NCI-H2029 (cell line): ENCODE data around the gene KIF7.

Experiments
- DNase-seq: peaks from one replicate; lab custom pipeline; 2025; lab: John Stamatoyannopoulos, UW

KIF7 gene

DNA sequence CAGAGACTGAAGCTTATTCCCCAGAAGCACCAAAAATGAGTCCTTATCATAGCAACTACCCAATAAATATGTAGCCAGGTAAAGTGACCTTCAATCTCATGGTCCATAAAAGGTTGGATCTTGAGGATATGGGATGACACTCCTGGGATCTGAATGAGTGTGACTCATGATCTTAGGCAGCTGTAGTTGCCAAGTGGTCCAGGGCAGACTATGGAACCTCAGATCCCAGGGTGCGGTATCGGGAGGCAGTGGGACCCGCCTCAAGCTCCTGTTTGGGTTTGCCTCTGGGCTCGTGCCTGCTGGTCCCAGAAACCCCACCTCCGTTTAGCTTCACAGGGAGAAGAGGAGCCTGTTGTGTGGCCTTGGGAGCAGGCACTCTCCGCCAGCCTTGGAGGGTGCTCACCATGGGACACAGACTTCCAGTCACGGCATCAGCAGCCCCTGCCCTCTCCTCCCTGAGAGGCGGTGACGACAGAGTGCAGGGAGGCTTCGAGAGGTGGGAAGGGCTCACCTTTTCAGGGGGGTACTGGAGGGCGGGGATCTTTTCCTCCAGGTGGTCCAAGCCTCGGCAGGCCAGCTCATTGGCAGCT is 15.8 kb upstream of the KIF7 start:
- DNase-seq: no peak

DNA sequence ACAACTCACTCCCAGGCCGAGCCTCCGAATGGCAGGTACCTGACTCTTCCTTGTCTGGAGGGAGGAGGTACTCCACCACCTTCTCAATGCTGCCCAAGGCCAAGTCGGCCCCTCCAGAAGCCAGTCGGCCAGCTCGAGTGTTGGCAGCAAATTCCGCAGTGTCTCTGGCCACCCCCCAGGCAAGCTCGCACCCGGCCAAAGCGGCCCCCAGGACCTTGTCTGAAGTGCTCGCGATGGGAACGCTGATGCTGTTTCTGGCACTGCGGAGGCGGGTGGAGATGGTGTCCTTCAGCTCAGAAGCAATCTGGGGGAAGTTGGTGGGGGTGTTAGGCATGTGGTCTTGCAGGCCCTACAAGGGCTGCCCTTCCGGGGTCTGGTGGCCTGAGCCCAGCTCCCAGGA is 14.7 kb upstream of the KIF7 start:
- DNase-seq: no peak

DNA sequence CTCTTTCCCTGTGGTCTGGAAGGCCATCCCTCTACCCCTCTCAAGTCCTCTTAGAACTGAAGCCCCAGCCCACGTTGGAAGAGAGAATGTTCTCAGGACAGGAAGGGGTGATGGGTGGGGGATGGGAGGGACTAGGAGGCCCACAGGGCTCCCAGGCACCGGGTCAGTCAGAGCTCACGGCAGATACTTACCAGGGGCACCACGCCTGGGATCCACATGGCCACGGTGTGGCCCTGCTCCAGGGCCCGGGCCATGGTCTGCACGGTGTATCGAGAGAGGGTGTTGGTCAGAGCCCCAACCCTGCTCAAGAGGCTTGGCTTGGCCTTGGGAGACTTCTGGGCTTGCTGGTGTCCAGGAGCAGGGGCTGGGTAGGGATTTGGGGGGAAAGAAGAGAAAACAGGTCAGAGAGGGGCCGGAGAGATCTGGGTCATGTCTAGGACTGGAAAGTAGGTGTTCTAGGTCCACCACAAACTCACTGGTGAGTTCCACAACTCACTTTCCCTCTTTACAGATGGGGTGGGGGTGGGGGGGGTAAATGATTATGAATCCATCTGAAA is 14.1 kb upstream of the KIF7 start:
- no peak for DNase-seq

DNA sequence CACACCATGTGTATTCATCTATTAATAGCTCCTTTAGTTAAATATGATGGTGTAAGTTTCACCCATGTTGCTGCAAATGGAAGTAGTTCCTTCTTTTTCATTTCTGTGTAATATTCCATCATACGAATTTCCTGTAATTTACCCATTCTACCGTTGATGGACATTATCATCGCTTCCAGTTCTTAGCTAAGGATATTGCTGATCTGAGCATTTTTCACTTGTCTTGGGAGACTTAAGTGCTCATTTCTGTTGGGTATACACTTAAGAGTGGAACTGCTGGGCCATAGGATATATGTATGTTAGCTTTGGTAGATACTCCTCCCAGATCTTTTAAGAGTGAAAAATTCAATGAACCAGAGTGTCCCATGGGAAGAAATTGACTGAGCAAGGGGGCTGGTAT is 12.9 kb upstream of the KIF7 start:
- no peak for DNase-seq

DNA sequence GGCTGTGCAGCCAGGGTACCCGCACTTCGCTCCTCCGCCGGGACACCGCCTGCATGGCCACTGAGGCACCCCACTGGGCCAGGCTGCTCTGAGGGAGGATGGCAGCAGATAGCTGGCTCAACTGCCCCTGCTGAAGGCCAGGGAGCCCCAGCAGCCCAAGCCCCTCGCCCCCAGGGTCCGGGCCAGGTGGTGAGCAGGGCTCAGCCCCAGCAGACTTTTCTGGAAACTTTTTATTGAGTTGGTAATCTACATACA is 12.4 kb upstream of the KIF7 start:
- no peak for DNase-seq

DNA sequence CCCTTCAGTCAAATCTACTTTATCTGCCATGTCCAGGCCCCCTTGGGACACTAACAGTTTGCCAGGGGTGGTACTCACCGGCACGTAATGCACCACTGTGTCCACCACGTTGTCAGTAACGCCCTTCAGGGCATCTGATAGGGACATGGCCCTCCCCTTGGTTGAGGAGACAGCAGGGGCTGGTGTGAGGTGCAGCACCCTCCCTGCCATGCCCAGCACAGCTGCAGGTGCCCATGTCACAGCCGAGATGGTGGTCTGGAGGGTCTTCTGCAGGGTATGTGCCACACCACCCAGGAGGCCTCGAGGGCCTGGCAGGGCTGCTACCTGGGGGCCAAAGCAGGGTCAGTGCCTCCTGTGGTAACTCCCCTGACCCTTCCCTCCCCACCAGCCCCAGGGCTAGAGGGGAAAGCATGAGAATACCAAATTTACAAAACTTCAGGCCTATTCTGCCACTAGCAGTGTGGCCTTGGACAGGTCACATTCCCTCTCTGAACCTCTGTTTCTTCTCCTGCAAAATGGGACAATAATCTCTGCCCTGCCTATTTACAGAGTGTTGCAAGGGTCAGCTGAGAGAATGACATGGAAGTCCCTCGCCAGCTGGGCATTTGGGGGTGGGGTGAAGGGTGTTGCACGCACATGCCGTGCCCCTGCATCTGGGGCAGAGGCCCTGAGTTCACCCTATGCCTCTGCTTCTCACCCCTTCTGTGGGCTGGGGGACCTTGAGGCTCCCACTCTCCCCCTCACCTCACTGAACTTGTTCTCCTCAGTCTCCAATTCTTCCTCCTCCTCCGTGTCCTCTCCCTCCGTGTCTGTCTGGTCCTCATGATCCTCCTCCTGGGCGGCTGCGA is 11.8 kb upstream of the KIF7 start:
- no peak for DNase-seq

DNA sequence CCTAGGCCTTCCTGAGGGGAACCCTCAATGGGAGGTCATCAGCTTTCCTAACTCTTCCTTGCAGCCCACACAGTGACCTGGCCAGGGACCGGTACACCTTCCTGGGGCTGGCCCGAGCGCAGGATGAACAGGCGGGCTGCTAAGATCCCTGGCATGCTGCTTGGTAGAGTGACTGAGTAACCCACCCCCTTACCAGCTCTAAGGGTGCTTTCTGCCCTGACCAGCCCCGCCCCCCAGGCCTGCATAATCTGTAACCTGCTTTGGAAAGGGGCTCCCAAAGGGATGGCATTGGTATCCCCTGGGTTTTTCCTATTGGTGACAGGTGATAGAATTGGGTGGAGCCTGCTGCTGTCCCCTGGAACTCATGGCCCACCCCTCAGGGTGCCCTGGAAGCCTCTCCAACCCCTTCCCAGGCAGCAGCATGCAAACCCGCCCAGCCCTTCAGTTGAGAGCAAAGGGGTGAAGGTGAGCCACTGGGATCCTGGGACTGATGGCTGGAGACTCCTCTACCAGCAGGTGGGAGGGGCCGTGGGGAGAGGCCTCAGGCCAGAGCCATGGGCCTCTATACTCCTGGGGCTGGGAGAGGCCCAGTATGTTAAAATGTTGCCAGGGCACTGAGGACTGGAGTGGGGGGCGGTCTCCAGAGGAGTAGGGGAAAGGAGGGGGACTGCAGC is 11.1 kb upstream of the KIF7 start:
- DNase-seq: no peak

DNA sequence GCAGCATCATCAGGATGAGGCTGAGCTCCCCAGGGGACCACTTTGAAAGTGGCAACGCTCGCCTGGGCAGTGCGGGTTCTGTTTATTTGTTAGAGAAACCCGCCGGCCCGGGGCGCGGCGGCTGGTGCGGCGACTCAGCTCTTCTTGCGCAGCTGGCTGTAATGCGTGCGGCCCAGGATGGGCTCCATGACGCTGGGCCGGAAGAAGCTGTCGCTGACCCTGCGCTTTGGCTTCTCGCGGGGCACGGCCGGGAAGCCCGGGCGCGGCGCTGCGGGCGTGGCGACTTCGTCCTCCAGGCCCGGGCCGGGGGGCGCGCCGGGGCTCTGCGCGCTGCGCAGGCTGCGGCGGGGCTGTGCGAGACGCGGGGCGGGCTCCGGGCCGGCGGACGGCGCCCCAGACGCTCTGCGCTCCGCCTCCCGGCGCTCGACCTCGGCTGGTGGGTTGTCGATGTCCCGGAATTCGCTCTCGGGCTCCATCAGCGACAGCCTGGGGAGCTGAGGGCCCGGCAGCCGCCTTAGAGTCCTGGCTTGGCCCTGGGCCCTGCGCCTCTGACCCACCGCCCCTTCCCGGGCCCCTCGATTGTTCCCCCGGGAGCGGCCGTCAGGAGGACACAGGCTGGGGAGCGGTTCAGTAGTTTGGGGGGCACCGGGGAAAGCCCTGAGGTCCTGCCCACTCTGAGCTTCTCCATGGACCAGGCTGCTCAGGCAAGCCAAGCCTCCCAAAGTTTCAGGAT is 10.3 kb upstream of the KIF7 start:
- DNase-seq: no peak

DNA sequence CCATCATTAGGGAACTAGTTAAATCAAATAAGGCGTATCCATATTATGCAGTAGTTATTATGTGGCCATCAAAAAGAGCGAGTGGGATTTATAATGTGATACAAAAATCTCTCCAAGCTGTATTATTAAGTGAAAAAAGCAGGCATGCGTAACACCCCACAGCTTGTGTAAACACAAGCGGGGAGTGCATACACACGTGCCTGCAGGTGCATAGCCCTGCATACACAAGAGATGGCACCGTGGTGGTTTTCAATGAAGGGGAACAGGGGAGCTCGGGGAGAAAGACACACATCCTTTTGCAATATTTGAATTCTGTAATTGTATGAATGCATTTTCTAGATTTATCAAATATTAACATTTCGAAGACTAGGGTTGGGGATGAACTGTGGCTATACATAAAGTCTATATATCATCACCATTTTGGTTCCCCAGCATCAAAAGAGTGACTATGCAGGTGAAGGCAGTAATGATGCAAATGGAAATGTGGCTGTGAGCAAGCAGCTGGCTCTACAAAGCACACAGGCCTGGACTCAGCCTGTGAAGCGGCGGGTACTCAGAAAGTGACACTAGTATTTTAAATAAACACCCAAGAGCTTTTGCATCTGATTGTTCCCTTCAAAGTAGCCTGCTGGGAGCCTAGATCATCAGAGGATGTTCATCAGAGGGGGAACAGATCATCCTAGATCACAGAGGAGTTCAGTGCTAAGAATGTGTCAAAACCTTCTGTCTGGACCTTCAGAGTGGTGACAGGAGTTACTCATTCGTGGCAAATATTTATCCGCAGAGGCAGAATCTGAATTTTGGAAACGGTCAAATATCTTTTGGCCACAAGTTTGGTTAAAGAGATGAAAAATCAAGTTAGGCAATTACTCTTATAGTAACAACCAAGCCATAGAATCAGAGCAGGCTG is 9.4 kb upstream of the KIF7 start:
- DNase-seq: no peak

DNA sequence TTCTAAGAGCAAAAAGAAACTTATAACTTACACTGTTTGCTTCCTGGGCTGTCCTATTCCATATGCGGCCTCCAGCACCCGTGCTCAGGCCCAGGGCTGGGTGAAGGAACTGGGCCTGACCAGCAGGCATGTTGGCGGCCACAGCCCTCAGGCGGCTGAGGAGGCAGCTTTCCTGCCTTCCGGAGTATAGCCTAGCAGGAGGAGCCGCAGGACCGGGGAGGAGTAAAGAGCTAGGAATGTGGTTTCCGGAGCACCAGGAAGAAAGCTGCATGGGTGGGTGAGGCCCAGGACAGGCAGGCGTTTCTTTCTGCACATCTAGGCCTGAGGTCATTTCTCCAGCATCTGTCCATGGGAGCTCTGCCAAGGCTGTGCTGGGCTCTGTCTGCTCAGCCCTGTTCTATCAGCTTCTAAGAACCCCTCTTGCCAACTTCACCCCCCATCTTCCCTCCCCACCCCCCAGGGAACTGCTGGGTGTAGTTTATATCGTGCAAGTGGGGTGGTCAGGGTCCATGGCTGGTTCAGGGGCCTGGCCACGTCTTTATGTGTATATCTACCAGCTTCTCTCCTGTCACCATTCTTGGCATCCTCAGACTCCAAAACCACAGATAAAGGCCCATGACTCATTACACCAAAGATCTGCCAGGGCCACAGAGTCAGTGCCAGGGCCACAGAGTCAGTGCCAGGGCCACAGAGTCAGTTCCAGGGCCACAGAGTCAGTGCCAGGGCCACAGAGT is 7.8 kb upstream of the KIF7 start:
- no peak for DNase-seq

DNA sequence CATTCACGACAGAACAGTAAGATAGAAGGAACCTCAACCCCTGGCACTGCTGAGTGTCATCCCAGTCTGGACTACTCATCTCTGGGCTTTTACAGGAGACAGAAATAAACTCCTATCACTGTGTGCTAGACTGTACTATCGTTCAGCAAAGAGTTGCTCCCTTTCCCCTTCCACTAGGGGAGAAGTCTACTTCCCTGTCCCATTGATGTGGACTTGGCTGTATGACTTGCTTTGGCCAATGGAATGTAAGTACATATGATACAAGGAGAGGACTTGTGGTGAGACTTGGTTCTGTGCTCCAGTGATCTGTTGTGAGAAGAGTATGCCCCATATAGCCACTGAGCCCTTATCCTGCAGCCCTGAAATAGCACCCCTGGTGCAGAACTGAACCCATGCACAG is 5.3 kb upstream of the KIF7 start:
- no peak for DNase-seq

DNA sequence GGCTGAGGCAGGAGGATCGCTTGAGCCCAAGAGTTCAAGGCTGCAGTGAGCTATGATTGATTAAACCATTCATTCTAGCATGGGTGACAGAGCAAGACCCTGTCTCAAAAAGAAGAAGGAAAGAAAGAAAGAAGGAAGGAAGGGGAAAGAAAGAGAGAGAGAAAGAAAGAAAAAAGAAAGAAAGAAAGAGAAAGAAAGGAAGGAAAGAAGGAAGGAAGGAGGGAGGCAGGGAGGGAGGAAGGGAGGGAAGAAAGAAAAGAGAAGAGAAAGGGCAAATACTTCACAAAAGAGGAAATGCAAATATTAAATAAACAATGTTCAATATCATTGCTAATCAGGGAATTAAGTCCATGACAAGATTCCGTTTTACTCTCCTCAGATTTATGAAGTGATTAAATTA is 4.0 kb upstream of the KIF7 start:
- no peak for DNase-seq

DNA sequence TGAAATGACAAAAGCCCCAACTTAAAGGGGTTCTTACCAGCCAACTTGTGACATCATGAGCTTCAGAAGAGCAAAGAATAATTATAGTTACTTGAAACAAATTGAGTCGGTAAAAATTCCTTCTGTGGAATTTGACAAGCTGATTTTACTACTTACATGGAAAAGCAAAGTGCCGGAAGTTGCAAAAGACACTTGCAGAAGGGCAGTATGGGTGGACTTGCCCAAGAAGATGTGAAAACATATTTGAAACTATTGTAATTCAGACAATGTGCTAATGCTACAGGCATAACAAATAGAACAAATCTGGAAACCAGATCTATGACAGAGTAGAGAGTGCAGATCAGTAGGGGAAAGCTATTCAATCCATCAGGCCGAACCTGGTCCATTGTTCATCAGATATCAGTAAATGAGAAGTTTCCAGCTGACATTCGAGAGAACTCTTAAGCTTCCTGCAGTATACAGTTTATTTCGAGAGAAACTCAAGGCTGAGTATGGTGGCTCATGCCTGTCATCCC is 2.5 kb upstream of the KIF7 start:
- DNase-seq: no peak

DNA sequence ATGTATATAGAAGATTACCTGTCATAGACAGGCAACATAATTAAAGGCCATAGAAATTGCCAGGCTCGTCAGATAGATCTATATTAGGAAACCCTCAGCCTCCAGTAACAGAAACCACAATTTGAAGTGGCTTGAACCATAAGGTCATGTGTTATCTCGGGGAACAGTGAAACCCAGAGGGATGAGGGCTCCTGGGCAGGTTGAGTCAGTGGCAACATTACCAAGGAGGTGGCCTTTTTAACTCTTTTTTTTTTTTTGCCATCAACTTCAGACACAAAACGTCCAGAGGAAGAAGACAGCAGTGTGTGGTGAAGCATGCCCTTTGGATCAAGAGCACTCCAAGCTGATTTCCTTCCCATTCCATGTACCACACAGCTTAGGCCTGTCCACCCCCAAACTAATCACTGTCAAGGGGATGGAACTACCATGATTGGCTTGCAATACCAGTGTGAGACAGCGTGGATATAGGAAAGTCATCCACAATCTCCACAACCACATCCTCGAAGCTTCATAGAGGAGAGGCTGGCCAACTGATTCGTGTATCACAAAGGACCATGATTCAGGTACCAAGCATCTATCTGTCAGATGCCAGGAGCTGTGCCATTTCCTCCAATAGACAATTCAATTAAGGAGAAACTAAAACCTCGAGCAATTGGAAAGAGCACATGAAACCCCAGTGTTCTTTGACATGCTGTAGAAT is 999 bp upstream of the KIF7 start:
- DNase-seq: no peak

DNA sequence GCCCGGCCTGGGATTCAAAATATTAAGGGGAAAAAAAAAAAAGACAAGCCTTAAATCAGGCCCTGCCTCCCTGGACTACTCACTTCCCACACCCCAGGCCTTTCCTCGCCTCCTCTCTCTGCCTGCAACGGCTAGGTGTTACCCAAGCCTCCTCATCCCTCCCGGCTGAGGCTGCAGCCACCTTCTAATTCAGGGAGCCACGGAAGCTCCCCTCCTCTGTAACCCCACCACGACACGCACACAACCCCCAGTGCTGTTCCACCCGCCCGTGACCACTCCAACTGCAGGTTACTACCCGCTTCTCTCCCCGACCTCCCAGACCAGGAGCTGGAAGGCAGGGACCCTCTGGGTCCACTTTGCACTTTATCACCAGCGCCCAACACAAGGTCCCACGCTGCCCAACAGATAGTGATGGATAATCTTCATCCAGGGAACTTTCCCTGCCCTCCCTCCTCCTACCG is 936 bp downstream of the KIF7 start:
- DNase-seq: no peak

DNA sequence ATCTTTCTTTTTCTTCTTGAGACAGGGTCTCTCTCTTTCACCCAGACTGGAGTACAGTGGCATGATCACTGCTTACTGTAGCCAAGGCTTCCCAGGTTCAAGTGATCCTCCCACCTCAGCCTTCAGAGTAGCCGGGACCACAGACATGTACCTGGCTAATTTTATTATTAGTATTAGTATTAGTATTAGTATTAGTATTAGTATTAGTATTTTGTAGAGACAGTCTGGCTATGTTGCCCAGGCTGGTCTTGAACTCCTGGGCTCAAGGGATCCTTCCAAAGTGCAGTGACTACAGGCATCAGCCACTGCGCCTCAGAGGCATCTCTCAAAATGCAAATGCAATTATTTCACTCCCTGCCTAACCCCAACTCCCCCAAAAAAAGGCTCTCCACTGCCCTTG is 1.7 kb downstream of the KIF7 start:
- DNase-seq: no peak

DNA sequence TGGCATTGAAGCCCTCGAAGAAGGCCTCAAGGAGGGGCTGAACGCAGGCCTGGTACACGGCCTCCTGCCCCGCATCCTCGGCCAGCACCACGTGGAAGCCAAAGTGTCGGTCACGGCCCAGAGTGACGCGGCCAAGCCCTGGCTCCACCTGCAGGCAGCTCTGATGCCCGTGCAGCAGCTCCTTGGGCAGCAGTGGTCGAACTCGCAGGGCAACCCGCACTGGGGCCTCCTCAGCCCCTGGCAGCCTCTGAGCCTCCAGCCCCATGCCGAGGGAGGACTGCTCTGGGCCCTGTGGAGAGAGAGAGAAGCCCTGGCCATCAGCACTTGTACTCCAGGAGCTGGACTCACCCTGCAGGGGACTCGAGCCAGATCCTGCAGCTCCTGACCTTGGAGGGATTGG is 2.6 kb downstream of the KIF7 start:
- DNase-seq: no peak

DNA sequence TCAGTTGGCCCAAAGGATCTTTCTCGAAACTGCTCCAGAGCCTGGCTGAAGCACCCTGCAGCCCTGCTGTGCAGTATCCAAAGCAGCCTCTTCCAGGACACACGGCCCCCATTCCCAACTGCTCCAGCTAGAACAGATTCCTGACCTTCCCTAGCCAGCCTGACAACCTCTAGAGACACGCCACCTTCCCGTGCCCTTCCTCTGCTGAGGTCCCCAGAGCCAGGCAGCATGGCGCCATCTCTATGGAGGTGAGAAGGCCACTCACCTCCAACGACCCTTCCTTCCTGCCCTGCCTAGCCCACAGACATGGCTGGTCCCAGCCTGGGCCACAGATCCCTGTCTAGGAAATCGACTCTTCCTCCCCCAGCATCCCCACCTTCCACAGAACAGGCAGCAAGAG is 3.1 kb downstream of the KIF7 start:
- DNase-seq: no peak

DNA sequence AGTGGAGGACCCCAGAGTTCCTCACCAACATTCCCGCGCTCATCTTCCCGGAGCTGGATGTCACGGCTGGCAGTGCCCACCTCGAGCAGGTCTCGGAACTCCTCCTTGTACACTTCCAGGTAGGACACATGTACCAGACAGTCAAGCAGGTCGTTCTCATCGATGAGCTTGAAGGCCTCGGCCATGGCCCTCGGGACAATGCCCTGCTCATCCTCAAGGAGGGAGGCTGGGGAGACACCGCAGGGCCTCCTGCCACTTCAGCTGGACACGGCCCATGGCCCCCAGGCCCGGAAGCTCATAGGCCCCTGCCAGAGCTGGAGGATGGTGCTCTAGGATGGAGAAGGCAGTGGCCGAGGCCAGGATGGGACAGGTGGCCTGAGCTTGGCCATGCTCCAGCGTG is 5.6 kb downstream of the KIF7 start:
- DNase-seq: no peak

DNA sequence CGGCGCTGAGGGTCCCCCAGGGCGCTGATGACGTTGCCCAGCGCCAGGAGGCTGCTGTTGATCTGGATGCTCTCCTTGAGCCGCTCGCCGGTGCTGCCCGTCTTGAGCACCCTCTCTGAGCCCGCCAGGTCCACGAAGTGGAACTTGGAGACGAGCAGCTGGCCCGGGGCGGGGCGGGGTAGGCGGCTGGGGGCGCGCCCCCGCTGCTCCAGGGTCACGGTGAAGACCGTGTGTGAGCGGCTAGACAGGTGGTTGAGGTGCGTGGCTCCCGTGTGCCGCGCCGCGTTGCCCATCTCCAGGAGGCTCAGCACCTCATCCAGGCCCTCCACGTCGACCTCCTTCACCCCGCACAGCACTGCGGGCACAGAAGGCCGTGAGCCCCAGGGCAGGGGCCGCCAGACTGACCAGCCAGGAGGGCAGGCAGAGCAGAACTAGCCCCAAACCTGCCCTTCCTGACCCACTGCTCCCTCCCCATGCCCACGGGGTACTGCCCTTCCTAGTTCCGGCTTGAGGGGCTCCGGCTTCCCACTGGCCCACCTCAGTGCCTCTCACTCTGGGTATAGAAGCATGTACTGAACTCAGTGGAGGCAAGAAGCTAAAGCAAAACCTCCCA is 6.1 kb downstream of the KIF7 start:
- no peak for DNase-seq
